HG03520 (cell line): ENCODE results near the gene TCF3.
"Not testable (repeated sequence)": the region's sequence is repeated elsewhere in the genome, so short reads cannot be mapped to it uniquely, and the experiment has no call there.

Source experiments
- ATAC-seq: cut with Tn5 transposase; IDR thresholded peaks from one replicate; pipeline ENCODE4 v1.9.1; 2021; ENCODE audit warnings: mild to moderate bottlenecking, moderate library complexity; ENCODE audit not compliant: unreplicated experiment

Gene TCF3

DNA sequence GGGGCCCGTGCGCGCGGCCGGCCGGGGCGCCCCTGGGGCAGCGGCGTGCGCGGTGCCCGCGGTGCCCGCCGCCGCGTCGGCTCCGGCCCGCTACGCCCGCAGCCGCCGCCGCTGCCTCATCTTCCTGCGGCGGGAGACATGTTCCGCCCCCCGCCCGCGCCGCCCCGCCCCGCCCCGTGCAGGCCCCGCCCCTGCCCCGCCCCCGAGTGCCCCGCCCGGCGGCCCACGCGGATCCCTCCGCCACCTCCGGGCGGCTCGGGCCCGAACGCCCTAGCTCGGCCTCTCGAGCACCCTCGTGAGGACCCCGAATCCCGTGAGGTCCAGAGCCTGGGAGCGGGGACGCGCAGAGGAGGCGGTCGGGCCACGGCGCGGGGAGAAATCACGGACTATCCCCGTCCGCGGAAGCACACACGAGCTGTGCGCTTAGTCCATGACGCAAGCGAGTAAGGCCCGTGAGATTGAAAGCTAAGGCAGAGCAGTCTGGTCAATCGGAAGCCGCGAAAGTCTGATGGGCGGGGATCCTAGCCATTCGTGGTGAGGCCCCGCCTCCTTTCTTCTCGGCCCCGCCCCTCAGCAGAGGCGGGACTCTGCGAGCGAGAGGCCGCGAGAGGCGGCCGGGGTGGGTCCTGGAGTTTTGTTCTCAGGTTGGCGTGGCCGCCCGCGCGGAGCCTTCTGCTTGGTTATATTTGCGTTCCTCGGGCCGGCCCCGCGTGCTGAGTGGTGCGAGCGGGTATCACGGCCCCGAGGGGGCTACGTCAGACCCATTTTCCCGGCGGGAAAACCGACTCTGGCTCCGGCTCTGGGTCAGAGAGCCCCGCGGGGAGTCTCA lies at the start of gene TCF3:
TCF3 (minus strand) TSS at position 145 of the 829 bp plus-strand sequence. CDS start 2,367 bp downstream, outside the sequence.
- ATAC-seq: peak; percentile 50

DNA sequence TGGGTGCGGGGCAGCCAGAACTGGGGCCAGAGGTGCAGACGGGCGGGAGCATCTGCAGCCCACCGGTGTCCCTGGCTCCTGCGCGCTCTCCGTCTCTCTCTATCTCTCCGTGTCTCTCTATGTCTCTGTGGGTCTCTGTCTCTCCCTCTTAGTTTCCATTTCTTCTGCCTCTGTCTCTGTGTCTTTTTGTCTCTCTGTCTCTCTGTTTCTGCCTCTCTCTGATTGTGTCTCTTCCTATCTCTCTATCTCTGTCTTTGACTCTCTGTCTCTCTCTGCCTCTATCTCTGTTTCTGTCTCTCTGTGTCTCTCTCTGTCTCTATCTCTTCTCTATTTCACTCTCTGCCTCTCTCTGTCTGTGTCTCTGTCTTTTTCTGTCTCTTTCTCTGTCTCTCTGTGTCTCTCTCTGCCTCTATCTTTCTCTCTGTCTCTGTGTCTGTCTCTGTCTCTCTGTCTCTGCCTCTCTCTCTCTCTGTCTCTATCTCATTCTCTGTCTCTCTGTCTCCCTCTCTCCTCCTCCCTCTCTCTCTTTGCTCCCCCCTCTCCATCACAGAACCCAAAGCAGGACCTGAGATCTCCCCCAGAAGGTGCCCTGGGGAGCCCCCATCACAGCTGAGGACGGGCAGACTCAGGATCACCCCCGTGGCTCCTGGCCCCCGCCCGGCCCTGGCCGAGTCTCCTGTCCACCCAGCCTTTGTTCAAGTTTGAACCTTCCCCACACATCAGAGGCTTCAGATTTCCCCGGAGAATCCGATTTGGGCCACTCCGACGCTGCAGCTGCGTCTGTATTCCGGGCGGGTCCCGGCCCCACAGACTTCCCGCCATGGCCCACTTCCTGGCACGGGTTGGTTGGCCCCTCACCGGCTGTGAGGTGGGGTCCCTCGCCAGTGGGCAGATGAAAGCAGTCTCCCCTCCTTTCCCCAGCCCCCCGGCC lies 48.6 kb upstream of the TCF3 start:
- no peak for ATAC-seq

DNA sequence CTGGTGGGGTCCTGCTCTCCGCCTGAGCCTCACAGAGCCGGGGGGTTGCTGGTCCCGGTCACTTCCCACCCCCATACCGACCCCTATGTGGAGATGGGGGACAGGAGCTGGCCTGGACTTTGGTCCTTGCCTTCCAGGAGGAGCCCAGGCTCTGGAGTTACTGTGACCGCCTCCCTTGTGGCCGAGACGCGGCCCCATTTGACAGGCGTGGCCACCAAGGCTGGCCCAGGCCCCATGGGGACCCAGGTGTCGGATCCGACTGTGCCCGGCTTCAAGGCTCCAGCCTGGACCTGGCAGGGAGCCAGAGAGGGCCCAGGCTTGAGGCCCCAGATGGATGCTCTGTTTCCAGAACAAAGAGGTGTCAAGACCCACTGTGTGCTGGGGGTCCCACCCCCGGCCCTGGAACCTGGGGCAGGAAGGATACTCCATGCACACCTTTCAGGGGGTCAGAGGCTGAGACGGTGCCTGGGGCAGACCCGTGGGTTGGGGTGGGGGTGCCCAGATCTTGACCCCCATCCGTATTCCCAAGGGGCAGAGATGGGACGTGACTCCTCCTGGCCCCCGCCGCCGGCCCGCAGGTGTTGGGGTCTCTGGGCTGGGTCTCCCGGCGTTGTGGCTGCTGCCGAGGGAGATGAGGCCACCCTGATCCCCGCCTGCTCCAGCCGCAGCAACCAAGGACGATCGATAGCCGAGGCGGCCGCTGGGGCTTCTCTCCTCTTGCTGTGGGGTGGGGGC lies 47.8 kb upstream of the TCF3 start:
- no peak for ATAC-seq

DNA sequence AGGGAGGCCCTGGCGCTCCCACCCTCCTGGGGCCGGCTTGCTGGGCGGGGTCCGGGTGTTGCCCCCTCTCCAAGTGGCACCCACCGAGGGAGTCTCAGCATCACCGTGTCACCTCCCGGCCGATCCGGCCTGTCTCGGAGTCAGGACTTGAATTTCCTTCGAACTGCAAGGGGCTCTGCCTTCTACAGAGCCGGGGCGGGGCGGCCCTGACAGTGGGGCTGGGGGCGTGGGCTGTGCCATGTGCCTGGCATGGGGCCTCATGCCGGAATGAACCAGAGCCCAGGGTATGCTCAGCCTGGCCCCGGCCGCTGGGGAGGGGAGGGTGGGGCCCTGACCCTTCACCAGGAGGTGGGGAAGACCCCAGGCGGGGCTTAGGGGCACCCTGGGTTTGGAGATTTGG lies 47.0 kb upstream of the TCF3 start:
- ATAC-seq: no peak

DNA sequence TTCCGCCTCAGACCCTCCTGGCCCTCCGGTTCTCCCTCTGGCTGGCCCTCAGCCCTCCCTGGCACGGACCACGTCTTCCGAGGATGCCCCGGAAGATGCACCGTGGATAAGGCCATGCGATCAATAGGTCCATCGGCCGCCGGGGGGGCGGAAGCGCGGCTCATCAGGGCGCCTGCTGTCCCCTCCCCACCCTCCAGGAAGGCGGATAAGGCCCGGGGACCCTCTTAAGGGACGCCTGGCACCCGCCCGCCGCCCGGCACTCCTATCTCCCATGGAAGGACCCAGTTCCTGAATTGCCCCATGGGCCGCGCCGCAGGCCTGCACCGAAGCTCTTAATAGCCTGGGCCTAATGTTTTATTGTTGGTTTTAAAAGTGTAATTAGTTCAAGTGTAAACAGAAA lies 46.2 kb upstream of the TCF3 start:
- no peak for ATAC-seq

DNA sequence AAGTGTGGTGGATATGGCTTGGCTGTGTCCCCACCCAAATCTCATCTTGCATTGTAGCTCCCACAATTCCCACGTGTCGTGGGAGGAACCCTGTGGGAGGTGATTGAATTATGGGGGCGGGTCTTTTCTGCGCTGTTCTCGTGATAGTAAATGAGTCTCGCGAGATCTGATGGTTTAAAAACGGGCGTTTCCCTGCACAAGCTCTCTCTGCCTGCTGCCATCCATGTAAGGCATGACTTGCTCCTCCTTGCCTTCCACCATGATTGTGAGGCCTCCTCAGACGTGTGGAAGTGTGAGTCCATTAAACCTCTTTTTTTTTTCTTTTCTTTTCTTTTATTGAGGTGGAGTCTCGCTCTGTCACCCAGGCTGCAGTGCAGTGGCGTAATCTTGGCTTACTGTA lies 43.1 kb upstream of the TCF3 start:
- ATAC-seq: not testable (repeated sequence)

DNA sequence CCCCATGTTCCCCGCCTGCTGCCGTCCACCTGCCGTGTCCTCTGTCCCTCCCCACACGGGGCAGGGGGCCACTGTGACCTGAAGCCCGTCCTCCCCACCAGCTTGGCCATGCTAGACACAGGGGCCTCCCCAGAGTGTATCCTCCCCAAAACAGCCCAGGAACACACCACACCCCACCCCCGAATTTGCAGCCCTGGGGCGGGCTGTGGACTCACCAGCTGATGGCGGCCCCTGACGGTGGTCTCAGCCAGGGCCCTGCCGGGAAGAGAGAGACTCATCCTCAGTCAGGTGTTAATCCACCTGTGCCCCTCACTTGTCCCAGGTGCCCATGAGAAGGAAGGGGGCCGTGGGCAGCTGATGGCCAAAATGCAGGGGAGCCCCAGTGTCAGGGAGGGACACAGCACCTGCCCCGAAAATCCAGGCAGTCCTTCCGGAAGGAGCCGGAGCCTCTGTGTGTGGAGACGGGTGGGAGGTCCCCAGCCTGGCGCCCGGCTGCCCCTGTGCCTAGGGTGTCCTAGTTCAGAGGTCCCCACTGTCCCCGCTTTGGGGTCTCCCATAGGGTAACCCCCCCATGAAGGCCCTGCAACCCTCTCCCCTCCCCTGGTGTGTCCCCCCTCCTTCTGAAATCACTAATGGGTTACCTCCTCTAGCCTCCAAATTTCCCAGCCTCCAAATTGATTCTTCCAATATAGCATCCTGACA lies 39.3 kb upstream of the TCF3 start:
- no peak for ATAC-seq

DNA sequence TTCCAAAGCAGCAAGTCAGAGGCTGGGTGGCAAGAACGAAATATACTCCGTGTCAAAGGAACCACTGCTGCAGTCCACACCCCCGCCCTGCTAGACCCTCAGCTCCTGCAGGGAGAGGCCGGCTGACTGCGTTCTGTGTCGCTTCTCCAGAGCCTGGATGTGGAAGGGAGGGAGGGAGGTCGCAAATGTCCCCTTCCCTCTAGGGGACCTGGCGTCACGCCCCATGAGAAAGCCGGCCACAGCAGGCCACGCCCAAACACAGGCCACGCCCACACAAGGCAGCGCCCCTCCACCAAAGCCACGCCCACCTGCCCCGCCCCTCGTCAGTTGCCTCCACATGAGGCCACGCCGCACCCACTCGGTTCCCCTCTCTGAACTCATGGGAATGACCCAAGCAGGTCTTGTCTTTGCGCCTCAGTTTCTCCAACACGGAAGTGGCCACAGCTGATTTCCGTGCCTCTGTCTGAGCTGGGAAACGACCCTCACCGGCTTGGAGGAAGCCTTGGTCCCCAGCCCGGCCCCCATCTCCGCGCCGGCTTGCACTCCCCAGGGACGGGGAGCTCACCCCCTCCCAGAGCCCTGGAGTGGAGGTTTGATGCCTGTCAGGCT lies 38.4 kb upstream of the TCF3 start:
- no peak for ATAC-seq

DNA sequence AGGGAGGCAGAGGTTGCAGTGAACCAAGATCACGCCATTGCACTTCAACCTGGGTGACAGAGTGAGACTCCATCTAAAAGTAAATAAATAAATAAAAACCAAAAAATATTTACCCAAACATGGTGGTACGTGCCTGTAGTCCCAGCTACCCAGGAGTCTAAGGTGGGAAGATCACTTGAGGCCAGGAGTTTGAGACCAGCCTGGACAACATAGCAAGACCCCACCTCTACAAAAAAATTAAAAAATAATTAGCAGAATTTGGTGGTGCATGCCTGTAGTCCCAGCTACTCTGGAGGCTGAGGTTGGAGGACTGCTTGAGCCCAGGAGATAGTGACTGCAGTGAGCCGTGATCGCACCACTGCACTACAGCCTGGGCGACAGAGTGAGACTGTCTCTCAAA lies 33.4 kb upstream of the TCF3 start:
- not testable (repeated sequence) for ATAC-seq

DNA sequence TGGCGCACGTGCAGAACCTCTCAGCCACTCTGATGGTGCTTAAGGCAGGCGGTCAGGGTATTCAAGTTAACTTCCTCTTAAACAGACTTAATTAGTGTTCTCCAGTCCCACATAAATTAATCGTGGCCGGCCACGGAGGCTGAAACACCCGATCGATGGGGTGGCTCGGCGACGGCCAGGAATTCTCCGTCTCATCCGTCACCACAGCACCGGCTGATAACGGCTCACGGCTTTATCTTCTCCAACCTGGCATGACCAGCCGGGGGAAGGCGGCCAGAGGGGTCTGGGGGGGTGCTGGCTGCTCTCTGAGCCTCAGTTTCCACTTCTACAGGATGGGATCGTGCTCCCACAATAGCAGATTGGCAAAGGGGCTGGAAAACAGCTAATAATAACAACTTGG lies 32.6 kb upstream of the TCF3 start:
- ATAC-seq: no peak

DNA sequence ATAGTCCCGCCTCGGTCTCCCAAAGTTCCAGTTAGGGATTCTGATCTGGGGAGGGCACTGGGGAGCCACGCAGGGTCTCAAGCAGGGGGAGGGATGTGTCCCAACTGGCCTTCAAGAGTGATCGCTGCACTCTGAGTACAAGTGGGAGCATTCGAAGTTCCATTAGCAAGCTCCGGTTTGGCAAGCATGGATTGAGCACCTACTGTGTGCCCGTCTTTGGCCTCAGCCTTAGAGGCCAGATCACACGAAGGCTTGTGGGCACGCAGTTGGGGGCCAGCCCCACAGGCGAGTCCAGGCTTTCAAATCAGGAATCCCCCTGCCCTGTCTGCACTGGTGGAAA lies 32.1 kb upstream of the TCF3 start:
- no peak for ATAC-seq

DNA sequence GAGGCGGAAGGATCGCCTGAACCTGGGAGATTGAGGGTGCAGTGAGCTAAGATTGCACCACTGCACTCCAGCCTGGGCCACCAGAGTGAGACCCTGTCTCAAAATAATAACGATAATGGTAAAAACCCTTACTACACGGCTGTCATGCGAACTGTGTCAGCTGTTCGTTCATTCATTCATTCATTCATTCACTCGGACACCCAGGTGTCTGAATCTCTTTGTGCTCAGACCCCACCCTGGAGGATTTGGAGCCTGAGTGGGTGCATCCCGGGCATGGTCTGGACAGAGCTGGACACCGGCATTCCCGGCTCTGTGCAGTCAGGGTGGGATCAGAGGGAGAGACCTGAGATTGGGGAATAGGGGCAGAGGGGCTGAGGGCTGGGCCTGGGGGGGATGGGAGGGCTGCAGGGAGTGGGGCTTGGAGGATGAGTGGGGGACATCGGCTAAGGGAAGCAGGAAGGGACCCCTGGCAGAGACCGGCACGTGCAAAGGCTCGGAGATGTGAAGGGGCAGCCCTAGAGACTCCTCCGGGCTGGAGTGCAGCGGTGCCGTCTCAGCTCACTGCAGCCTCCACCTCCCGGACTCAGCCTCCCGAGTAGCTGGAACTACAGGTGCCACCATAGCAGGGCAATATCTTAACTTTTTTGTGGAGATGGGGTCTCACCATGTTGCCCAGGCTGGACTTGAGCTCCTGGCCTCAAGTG lies 31.6 kb upstream of the TCF3 start:
- no peak for ATAC-seq

DNA sequence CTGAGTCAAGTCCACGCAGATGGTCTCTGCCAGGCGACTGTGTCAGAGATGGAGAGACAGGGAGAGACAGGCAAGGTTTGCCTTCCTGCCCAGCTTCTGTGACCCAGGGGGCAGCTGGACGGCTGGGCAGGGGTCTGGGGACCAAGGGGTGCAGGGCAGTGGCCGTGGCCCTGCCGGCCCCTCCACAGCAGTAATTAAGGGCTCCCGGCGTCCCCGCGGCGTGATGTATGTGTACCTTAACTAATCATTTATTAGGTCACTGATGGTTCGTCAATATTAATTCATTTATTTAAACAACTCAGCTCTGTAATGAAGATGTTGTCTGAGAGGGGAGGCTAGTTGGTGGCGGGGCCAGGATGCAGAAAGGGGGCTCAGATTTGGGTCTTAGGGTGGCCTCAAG lies 28.6 kb upstream of the TCF3 start:
- ATAC-seq: no peak

DNA sequence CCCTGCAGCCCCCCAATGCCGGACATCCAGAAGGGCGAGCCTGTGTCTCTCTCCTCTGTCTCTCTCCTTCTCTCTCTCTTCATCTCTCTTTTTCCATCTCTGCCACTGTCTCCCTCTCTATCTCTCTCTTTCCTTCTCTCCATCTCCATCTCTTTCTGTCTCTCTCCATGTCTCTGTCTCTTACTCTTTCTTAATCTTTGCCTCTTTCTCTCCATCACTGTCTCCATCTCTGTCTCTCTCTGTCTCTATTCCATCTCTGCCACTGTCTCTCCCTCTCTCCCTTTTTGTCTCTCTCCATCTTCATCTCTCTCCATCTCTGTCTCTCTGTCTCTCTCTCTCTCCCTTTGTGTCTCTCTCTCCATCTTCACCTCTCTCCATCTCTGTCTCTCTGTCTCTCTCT lies 25.7 kb upstream of the TCF3 start:
- ATAC-seq: no peak

DNA sequence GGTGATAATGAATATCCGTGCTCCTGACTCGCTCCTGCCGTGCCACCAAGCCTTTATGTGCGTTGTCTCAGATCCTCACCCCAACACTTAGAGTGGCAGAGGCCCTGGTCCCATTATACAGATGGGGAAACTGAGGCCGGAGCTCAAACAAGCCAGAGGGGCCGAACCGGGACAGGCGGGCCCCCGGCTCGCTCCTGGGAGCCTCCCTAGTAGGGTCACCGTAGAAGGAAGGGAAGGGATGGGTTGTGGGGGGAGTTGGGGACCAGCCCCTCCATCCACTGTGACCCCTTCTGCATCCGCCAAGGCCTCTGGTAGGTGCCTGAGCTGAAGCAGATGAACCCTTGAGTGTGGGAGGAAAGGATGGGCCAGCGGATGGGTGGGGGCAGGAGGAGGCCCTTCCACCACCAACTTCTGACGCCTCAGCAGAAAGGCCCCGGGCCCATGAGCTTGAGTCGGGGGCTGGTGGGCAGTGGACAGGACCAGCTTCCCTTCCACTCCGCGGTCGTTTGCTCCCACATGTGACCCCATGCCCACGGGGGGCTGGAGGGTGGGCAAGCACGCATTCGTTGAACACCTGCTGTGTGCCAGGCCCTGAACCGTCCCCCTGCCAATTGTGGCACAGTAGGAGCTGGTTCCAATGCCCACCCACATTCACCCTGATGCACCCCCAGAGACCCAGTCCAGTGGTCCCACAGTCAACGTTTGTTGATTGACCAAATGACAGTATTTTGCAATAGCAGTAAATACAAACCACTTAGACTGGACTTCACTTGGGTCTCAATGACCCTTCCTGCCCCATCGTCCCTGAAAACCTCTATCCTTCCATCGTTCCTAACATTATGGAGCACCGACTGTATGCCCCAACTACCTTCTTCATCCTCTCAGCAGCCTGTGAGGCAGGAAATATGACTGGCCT lies 24.2 kb upstream of the TCF3 start:
- ATAC-seq: no peak

DNA sequence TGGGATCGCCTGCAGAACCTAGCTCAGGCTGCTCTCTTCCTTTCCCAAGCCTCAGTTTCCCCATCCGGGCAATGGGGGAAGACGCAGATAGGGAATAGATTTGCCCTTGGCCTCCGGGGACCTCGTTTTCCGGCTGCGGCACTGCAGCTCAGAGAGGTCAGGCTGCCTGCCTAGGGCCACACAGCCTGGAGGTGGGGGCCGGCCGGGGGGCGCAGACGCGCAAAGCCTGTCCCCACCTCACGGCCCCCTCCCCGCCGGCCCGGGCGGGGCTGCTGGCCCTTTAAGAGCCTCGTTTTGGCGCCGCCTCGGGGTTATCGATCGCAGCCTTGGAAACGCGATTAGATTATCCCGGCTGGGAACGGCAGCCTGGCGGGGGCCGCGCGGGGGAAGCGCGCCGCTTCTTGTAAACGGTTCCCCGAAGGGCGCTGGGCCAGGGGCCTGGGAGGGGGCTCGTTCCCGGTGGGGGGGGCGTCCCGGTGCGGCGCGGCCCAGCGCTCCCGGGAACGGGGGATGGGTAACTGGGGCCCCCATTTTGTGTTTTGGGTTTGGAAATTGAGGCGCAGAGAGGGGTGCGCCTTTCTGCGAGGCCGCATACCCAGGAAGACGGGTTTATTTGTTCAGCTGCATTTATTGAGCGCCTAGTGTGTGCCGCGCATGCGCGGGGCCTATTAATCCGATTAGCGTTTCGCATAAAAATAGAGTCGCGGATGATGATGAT lies 23.4 kb upstream of the TCF3 start:
- ATAC-seq: no peak

DNA sequence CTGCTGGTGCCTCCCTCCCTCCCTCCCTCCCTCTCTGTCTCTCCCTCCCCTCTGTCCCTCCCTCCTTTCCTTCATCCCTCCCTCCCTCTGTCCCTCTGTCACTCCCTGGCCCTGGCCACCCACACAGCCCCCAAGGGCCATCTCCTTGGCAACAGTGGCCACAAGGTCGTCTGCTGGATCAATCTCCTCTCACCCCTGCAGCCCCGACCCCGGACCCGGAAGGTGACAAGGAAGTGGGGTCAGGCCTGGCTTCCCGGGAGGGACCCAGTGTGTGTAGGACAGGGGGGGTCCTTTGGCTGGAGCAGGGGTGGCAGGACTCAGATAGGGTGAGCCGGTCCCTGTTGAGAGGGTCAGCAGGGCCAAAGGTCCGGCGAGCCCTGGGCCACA lies 21.9 kb upstream of the TCF3 start:
- ATAC-seq: no peak

DNA sequence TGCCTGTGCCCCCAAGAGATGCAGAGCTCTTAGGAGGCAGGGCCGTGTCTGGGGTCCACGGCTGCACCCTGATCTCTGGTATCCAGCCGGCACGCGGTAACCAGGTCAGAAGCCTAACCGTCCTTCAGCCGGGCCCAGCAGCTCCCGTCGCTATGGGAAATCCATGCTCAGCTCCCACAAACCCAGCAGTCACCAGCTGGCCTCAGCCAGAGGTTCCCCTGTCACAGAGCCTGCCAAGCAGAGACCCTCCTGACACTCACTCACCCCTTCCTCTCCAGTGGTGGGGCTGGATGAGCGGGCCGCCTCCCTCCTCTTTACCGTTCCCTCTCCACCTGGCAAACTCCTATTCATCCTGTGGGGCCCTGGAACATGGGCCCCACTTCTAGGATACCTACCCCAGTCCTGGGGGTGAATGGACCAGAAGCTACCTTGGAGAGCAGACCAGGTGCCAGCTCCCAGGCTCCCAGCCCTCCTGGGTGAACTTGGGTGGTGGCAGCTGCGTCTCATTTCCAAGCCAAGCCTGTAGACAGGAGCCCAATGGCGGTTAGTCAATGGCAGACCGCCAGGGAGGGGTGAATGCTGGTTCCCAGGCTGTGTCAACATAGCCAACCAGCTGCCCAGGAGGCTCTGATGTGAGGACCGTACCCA lies 21.4 kb upstream of the TCF3 start:
- no peak for ATAC-seq
